A172 (cell line): Measurements from ENCODE around the gene KRTAP19-7. TPM values are rescaled to one million over a fixed set of nuclear protein-coding genes. Genes with fewer than 3 reads are reported as not detected.

Experiments
- total RNA-seq: library from RNA; depleted of rRNA; stranded (reverse); fragments of >200 nt; shearing (Covaris generic); gene quantifications from 2 replicates; pipeline ENCODE4 v1.2.3, GENCODE V29; 2014; rRNA removed

The KRTAP19-7 gene
- total RNA-seq, 1 experiment from 2014 or later = not detected

Other genes with a start within 250 kb of the KRTAP19-7 start
- not detected in 2 replicates for gene KRTAP26-1, start 241.0 kb downstream of the KRTAP19-7 start, total RNA-seq
- gene KRTAP27-1, start 223.6 kb downstream of the KRTAP19-7 start, total RNA-seq = not detected in 2 replicates
- gene KRTAP23-1, start 212.7 kb downstream of the KRTAP19-7 start, total RNA-seq = not detected in 2 replicates
- not detected in 2 replicates for gene KRTAP13-2, start 189.0 kb downstream of the KRTAP19-7 start, total RNA-seq
- gene KRTAP13-1, start 165.3 kb downstream of the KRTAP19-7 start, total RNA-seq = not detected in 2 replicates
- not detected in 2 replicates for gene KRTAP13-3, start 135.4 kb downstream of the KRTAP19-7 start, total RNA-seq
- gene KRTAP13-4, start 131.1 kb downstream of the KRTAP19-7 start, total RNA-seq = not detected in 2 replicates
- not detected in 2 replicates for gene KRTAP15-1, start 121.0 kb downstream of the KRTAP19-7 start, total RNA-seq
- gene KRTAP19-1, start 80.9 kb downstream of the KRTAP19-7 start, total RNA-seq = not detected in 2 replicates
- not detected in 2 replicates for gene KRTAP19-2, start 73.9 kb downstream of the KRTAP19-7 start, total RNA-seq
- not detected in 2 replicates for gene KRTAP19-3, start 69.3 kb downstream of the KRTAP19-7 start, total RNA-seq
- not detected in 2 replicates for gene KRTAP19-4, start 64.1 kb downstream of the KRTAP19-7 start, total RNA-seq
- not detected in 2 replicates for gene KRTAP19-5, start 59.2 kb downstream of the KRTAP19-7 start, total RNA-seq
- gene KRTAP19-6, start 19.4 kb downstream of the KRTAP19-7 start, total RNA-seq = not detected in 2 replicates
- gene KRTAP22-2, start 29.1 kb upstream of the KRTAP19-7 start, total RNA-seq = not detected in 2 replicates
- not detected in 2 replicates for gene KRTAP6-3, start 31.1 kb upstream of the KRTAP19-7 start, total RNA-seq
- gene KRTAP6-2, start 37.6 kb upstream of the KRTAP19-7 start, total RNA-seq = not detected in 2 replicates
- gene KRTAP22-1, start 39.8 kb upstream of the KRTAP19-7 start, total RNA-seq = not detected in 2 replicates
- gene KRTAP6-1, start 52.6 kb upstream of the KRTAP19-7 start, total RNA-seq = not detected in 2 replicates
- gene KRTAP20-1, start 55.1 kb upstream of the KRTAP19-7 start, total RNA-seq = not detected in 2 replicates
- gene KRTAP20-4, start 59.3 kb upstream of the KRTAP19-7 start, total RNA-seq = not detected in 2 replicates
- not detected in 2 replicates for gene KRTAP20-2, start 73.9 kb upstream of the KRTAP19-7 start, total RNA-seq
- gene KRTAP20-3, start 81.5 kb upstream of the KRTAP19-7 start, total RNA-seq = not detected in 2 replicates
- gene KRTAP21-3, start 157.5 kb upstream of the KRTAP19-7 start, total RNA-seq = not detected in 2 replicates
- not detected in 2 replicates for gene KRTAP21-2, start 185.9 kb upstream of the KRTAP19-7 start, total RNA-seq
- not detected in 2 replicates for gene KRTAP21-1, start 194.1 kb upstream of the KRTAP19-7 start, total RNA-seq